ENCODE data around the gene HTD2.

Gene HTD2

GRCh38 chr3:58358808-58359207, 52.5 kb downstream of the HTD2 start:
- DNase-seq (ENCODE audit: low spot score): no peak

GRCh38 chr3:58359621-58360020, 53.3 kb downstream of the HTD2 start:
- no peak for DNase-seq (ENCODE audit: low spot score)

- DNase-seq (ENCODE audit: low spot score): no peak
These were observed 55.5 kb downstream of the HTD2 start for GRCh38 chr3:58361866-58362265.

- DNase-seq (ENCODE audit: low spot score): no peak
These were observed 60.4 kb downstream of the HTD2 start for GRCh38 chr3:58366699-58367098.

GRCh38 chr3:58369038-58369437, 62.7 kb downstream of the HTD2 start:
- DNase-seq (ENCODE audit: low spot score): no peak

All from cerebellar cortex (tissue), 1 donor.